OCI-LY1 (cell line): ENCODE data around the gene SAE1.

Experiments
- CTCF ChIP-seq: fragments of 200-600 bp; sonication (generic), shearing (Covaris generic); IDR thresholded peaks from 2 replicates; pipeline ENCODE4 v1.5.1; 2017; ENCODE audit warnings: mild to moderate bottlenecking, antibody characterized with exemption, low read length, moderate library complexity, mixed read lengths
- EZH2 ChIP-seq: fragments of 200-600 bp; sonication (generic), shearing (Covaris generic); IDR thresholded peaks from 2 replicates; pipeline ENCODE4 v1.8.0; 2017; ENCODE audit warnings: borderline replicate concordance, mixed run types, mild to moderate bottlenecking, antibody characterized with exemption, low read length, moderate library complexity, mixed read lengths

DNA sequence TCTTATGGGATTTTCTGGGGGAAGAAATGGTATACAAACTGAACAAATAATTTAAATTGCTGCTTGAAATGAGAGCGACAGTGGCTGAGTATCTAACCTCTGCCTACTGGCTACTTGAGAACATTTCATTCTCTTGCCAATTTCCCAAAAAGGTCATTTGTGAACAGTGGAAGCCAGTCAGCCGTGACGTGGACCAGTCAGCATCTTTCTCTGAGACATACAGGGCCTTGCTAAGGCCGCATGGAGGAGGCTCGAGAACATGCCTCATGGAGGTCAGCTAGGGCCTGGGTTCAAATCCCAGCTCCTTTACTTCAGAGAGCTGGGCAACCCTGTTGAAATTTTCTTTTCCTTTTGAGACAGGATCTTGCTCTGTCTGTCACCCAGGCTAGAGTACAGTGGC, 37.4 kb upstream of the SAE1 start:
- TF ChIP-seq EZH2 (no peak), CTCF (no peak)
